ENCODE data around the gene PI4KB. TPM values are rescaled to one million over a fixed set of nuclear protein-coding genes. Genes with fewer than 3 reads are reported as not detected.

The PI4KB gene
- total and polyA plus RNA-seq, 2 experiments from 2014 or later, result 15.3 to 25.5 TPM

DNA sequence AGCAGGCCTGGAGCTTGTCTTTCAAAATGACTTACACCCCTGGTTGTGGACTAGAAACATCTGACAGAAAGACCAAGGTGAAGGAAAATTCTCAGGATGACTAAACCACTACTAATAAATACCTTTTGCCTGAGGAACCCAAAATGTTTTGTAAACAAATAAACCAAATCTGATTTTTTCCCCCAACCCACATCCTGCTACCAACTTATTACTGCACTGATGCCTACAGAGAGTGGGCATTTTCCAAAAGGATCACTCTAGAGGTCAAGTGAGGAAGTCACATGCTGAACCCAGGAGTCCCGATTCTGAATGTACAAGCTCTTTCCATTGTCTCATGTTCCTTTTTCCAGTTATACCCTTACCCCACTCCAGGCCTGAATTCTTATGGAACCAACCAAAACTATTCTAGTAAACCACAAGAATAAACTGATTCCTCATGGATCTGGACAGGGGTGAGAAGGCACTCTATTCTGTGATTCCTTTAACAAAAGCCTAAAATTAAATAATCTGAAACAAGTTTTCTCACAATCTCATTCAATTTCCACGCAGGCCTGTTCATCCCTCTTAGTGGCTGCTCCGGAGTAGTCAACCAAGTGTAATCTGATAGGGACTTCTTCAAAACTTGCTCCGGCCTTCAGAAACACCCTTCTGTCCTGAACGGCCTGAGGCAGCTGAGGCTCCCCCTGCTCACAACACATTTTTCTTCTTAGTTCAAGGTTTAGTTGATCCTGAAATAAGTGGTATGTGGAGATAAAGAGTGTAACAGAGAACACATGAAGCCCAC, 1.4 kb downstream of the PI4KB start:
- TF ChIP-seq, protein P1, sequence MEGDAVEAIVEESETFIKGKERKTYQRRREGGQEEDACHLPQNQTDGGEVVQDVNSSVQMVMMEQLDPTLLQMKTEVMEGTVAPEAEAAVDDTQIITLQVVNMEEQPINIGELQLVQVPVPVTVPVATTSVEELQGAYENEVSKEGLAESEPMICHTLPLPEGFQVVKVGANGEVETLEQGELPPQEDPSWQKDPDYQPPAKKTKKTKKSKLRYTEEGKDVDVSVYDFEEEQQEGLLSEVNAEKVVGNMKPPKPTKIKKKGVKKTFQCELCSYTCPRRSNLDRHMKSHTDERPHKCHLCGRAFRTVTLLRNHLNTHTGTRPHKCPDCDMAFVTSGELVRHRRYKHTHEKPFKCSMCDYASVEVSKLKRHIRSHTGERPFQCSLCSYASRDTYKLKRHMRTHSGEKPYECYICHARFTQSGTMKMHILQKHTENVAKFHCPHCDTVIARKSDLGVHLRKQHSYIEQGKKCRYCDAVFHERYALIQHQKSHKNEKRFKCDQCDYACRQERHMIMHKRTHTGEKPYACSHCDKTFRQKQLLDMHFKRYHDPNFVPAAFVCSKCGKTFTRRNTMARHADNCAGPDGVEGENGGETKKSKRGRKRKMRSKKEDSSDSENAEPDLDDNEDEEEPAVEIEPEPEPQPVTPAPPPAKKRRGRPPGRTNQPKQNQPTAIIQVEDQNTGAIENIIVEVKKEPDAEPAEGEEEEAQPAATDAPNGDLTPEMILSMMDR (conservative IDR thresholded peaks at IDR 0.05; ENCODE audit: low read depth in 2 of 2), result no peak
- TF ChIP-seq CREB1 (CRISPR knock-in tag; IDR thresholded peaks at IDR 0.05; ENCODE audit: low read depth) (no peak), JUNB (IDR thresholded peaks at IDR 0.05; ENCODE audit: unreplicated experiment) (no peak), EZH2phosphoT487 (IDR thresholded peaks at IDR 0.05; ENCODE audit: unreplicated experiment) (no peak), ZNF331 (CRISPR knock-in tag; IDR thresholded peaks at IDR 0.05; ENCODE audit: low read depth) (no peak), STAT1 (IDR thresholded peaks at IDR 0.05; ENCODE audit: unreplicated experiment) (no peak), EZH2 (IDR thresholded peaks at IDR 0.05; ENCODE audit: low read depth, unreplicated experiment) (no peak), POLR2AphosphoS5 (IDR thresholded peaks at IDR 0.05; ENCODE audit: low read depth) (no peak), NANOG (IDR thresholded peaks at IDR 0.05; ENCODE audit: borderline replicate concordance) (no peak), ZNF114 (CRISPR knock-in tag; IDR thresholded peaks at IDR 0.05) (no peak)
- TF ChIP-seq, protein P2, sequence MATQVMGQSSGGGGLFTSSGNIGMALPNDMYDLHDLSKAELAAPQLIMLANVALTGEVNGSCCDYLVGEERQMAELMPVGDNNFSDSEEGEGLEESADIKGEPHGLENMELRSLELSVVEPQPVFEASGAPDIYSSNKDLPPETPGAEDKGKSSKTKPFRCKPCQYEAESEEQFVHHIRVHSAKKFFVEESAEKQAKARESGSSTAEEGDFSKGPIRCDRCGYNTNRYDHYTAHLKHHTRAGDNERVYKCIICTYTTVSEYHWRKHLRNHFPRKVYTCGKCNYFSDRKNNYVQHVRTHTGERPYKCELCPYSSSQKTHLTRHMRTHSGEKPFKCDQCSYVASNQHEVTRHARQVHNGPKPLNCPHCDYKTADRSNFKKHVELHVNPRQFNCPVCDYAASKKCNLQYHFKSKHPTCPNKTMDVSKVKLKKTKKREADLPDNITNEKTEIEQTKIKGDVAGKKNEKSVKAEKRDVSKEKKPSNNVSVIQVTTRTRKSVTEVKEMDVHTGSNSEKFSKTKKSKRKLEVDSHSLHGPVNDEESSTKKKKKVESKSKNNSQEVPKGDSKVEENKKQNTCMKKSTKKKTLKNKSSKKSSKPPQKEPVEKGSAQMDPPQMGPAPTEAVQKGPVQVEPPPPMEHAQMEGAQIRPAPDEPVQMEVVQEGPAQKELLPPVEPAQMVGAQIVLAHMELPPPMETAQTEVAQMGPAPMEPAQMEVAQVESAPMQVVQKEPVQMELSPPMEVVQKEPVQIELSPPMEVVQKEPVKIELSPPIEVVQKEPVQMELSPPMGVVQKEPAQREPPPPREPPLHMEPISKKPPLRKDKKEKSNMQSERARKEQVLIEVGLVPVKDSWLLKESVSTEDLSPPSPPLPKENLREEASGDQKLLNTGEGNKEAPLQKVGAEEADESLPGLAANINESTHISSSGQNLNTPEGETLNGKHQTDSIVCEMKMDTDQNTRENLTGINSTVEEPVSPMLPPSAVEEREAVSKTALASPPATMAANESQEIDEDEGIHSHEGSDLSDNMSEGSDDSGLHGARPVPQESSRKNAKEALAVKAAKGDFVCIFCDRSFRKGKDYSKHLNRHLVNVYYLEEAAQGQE (IDR thresholded peaks at IDR 0.05; ENCODE audit: unreplicated experiment), result no peak
- TF ChIP-seq, protein P3, sequence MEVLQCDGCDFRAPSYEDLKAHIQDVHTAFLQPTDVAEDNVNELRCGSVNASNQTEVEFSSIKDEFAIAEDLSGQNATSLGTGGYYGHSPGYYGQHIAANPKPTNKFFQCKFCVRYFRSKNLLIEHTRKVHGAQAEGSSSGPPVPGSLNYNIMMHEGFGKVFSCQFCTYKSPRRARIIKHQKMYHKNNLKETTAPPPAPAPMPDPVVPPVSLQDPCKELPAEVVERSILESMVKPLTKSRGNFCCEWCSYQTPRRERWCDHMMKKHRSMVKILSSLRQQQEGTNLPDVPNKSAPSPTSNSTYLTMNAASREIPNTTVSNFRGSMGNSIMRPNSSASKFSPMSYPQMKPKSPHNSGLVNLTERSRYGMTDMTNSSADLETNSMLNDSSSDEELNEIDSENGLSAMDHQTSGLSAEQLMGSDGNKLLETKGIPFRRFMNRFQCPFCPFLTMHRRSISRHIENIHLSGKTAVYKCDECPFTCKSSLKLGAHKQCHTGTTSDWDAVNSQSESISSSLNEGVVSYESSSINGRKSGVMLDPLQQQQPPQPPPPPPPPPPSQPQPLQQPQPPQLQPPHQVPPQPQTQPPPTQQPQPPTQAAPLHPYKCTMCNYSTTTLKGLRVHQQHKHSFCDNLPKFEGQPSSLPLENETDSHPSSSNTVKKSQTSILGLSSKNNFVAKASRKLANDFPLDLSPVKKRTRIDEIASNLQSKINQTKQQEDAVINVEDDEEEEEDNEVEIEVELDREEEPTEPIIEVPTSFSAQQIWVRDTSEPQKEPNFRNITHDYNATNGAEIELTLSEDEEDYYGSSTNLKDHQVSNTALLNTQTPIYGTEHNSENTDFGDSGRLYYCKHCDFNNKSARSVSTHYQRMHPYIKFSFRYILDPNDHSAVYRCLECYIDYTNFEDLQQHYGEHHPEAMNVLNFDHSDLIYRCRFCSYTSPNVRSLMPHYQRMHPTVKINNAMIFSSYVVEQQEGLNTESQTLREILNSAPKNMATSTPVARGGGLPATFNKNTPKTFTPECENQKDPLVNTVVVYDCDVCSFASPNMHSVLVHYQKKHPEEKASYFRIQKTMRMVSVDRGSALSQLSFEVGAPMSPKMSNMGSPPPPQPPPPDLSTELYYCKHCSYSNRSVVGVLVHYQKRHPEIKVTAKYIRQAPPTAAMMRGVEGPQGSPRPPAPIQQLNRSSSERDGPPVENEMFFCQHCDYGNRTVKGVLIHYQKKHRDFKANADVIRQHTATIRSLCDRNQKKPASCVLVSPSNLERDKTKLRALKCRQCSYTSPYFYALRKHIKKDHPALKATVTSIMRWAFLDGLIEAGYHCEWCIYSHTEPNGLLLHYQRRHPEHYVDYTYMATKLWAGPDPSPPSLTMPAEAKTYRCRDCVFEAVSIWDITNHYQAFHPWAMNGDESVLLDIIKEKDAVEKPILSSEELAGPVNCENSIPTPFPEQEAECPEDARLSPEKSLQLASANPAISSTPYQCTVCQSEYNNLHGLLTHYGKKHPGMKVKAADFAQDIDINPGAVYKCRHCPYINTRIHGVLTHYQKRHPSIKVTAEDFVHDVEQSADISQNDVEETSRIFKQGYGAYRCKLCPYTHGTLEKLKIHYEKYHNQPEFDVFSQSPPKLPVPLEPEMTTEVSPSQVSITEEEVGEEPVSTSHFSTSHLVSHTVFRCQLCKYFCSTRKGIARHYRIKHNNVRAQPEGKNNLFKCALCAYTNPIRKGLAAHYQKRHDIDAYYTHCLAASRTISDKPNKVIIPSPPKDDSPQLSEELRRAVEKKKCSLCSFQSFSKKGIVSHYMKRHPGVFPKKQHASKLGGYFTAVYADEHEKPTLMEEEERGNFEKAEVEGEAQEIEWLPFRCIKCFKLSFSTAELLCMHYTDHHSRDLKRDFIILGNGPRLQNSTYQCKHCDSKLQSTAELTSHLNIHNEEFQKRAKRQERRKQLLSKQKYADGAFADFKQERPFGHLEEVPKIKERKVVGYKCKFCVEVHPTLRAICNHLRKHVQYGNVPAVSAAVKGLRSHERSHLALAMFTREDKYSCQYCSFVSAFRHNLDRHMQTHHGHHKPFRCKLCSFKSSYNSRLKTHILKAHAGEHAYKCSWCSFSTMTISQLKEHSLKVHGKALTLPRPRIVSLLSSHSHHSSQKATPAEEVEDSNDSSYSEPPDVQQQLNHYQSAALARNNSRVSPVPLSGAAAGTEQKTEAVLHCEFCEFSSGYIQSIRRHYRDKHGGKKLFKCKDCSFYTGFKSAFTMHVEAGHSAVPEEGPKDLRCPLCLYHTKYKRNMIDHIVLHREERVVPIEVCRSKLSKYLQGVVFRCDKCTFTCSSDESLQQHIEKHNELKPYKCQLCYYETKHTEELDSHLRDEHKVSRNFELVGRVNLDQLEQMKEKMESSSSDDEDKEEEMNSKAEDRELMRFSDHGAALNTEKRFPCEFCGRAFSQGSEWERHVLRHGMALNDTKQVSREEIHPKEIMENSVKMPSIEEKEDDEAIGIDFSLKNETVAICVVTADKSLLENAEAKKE (CRISPR knock-in tag; IDR thresholded peaks at IDR 0.05), result no peak
- TF ChIP-seq, protein P4, sequence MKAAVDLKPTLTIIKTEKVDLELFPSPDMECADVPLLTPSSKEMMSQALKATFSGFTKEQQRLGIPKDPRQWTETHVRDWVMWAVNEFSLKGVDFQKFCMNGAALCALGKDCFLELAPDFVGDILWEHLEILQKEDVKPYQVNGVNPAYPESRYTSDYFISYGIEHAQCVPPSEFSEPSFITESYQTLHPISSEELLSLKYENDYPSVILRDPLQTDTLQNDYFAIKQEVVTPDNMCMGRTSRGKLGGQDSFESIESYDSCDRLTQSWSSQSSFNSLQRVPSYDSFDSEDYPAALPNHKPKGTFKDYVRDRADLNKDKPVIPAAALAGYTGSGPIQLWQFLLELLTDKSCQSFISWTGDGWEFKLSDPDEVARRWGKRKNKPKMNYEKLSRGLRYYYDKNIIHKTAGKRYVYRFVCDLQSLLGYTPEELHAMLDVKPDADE (IDR thresholded peaks at IDR 0.05), result no peak
- peaks cover 15% of the 10 kb centered on the region for H3K79me2 ChIP-seq (replicated peaks; ENCODE audit: insufficient read depth)
- H3K27ac ChIP-seq (ENCODE audit: low read depth), result no peak overlapping the region
- peaks cover 8% of the 10 kb centered on the region for H3K36me3 Mint-ChIP-seq (ENCODE audit: low read depth)
- ATAC-seq (no peak), DNase-seq (ENCODE audit: low spot score) (no peak)
- no peaks in the 10 kb centered on the region for H3K9me3 Mint-ChIP-seq
- no peaks in the 10 kb centered on the region for H3K9me2 ChIP-seq (ENCODE audit: insufficient read depth)
- peaks cover 6% of the 10 kb centered on the region; the same call in 1 of the 2 replicates for H3K36me3 ChIP-seq (ENCODE audit: insufficient read depth)
- peaks cover 9% of the 10 kb centered on the region for H3K27me3 Mint-ChIP-seq (ENCODE audit: insufficient read depth, low read depth, poor library complexity)
- H4K20me1 ChIP-seq (replicated peaks; ENCODE audit: insufficient read depth), result peaks cover 4% of the 10 kb centered on the region; the same call in 1 of the 2 replicates
- H3K27me3 ChIP-seq (ENCODE audit: insufficient read depth), result no peaks in the 10 kb centered on the region
- peak overlapping the region; percentile 95 for H3K4me2 ChIP-seq
- peak overlapping the region; percentile 74 for H3K4me3 ChIP-seq
- H3K4me3 Mint-ChIP-seq, result peak overlapping the region; percentile 83
- H3F3A ChIP-seq (replicated peaks; ENCODE audit: low read depth), result 0 out of 2 replicates have a peak, but pooled peaks cover 5% of the 10 kb centered on the region
- H2AFZ ChIP-seq, result no peak overlapping the region
- H3K4me1 Mint-ChIP-seq, result peaks cover 10% of the 10 kb centered on the region; the same call in 2 of the 3 replicates
- no peak overlapping the region for H3K27ac Mint-ChIP-seq
- H3K4me1 ChIP-seq (ENCODE audit: insufficient read depth), result peaks cover 14% of the 10 kb centered on the region
